Natural killer cell (primary cell): ENCODE data around the gene MED13L. TPM values are rescaled to one million over a fixed set of nuclear protein-coding genes. Genes with fewer than 3 reads are reported as not detected.

Experiments used
- ATAC-seq, 3 donors: fragments of 150-1000 bp in 2 of 3; fragments of 200-7000 bp in 1 of 3; cut with Tn5 transposase; 1 replicate in 1 of 3; 2 replicates in 2 of 3; pipeline ENCODE4 v1.10.0; 2021; ENCODE audit warnings: mild to moderate bottlenecking in 2 of 3, moderate library complexity in 2 of 3
- DNase-seq, 2 donors: peaks; one replicate each; pipeline versions ENCODE4 v3.0.0 to v3.0.0-alpha.2; 2013 to 2021; ENCODE audit warnings: mixed read lengths in 1 of 2
- H3K27ac ChIP-seq: one replicate; pipeline ENCODE4 v1.5.1; 2013; ENCODE audit warnings: mild to moderate bottlenecking, low read length
- H3K27me3 ChIP-seq: one replicate; pipeline ENCODE4 v1.6.1; 2013; ENCODE audit warnings: low read length; ENCODE audit not compliant: control insufficient read depth, insufficient read depth
- H3K36me3 ChIP-seq: one replicate; pipeline ENCODE4 v1.6.1; 2013; ENCODE audit warnings: low read length; ENCODE audit not compliant: control insufficient read depth, insufficient read depth
- H3K4me1 ChIP-seq: one replicate; pipeline ENCODE4 v1.6.1; 2013; ENCODE audit warnings: low read length; ENCODE audit not compliant: control insufficient read depth, insufficient read depth
- H3K4me3 ChIP-seq: one replicate; pipeline ENCODE4 v1.5.1; 2013; ENCODE audit warnings: low read length
- H3K9me3 ChIP-seq: one replicate; pipeline ENCODE4 v1.6.1; 2013; ENCODE audit warnings: low read length; ENCODE audit not compliant: control insufficient read depth, insufficient read depth
- H3K27ac Mint-ChIP-seq, 2 donors: one replicate each; pipeline ENCODE4 v1.8.0; 2022; ENCODE audit warnings: mild to moderate bottlenecking in 2 of 2, mixed read lengths in 2 of 2, moderate library complexity in 1 of 2
- H3K27me3 Mint-ChIP-seq, 2 donors: one replicate each; pipeline ENCODE4 v1.8.0; 2022; ENCODE audit warnings: low read depth in 2 of 2, mixed read lengths in 2 of 2
- H3K36me3 Mint-ChIP-seq: one replicate; pipeline ENCODE4 v1.8.0; 2022; ENCODE audit warnings: mixed read lengths
- H3K4me1 Mint-ChIP-seq, 2 donors: one replicate each; pipeline ENCODE4 v1.8.0; 2022; ENCODE audit warnings: mixed read lengths in 2 of 2
- H3K4me3 Mint-ChIP-seq: one replicate; pipeline ENCODE4 v1.8.0; 2022; ENCODE audit warnings: mild to moderate bottlenecking, moderate library complexity, mixed read lengths
- H3K9me3 Mint-ChIP-seq, 2 donors: one replicate each; pipeline ENCODE4 v1.8.0; 2022; ENCODE audit warnings: mixed read lengths in 2 of 2
- CTCF ChIP-seq: fragments of 200-600 bp; IDR thresholded peaks from one replicate; pipeline ENCODE4 v1.8.0; 2022; ENCODE audit warnings: antibody characterized with exemption
- WGBS: methylation state at CpG from one replicate; pipeline ENCODE4 v1.1.7; 2013; ENCODE audit warnings: missing lambda C conversion rate; ENCODE audit not compliant: insufficient coverage; 5-methylcytosine and 5-hydroxymethylcytosine counted together
- intact Hi-C: fragments of 100-400 bp; cut with micrococcal nuclease; formaldehyde crosslinking; loops from one replicate; pipeline ENCODE4 v1.14.2; 2022
- total RNA-seq, 4 donors: library from RNA; stranded (reverse); fragments of 120-200 nt in 1 of 4; gene quantifications; one replicate each; pipeline versions ENCODE4 v1.2.3 to v1.2.4, GENCODE V29; 2013 to 2022

The MED13L gene
- total RNA-seq, 3 donors from 2014 or later (not counting 1 experiment from before 2014, with no cell fraction given): 237 to 316 (median 240) TPM

- Histone ChIP-seq H3K36me3 (no peaks in the 10 kb centered on the region), H3K9me3 (no peaks in the 10 kb centered on the region), H3K4me1 (no peaks in the 10 kb centered on the region), H3K27ac (no peak overlapping the region), H3K27me3 (no peaks in the 10 kb centered on the region), H3K4me3 (no peak overlapping the region)
- Mint-ChIP-seq H3K27me3 (peaks cover 14 to 20% of the 10 kb centered on the region in 2 donors), H3K36me3 (no peaks in the 10 kb centered on the region), H3K4me3 (no peak overlapping the region), H3K4me1 (no peaks in the 10 kb centered on the region), H3K27ac (no peak overlapping the region), H3K9me3 (peaks cover 0 to 4% of the 10 kb centered on the region in 2 donors)
- ATAC-seq (no peak), DNase-seq (no peak)
- intact Hi-C loops: no loop called here
- 89% methylated on average over 2 of the region's 3 CpGs for WGBS
- no peak for TF ChIP-seq CTCF
Measured at GRCh38 chr12:116297224-116297834, 19.8 kb upstream of the MED13L start.

- intact Hi-C loops: no loop called here
- no peak overlapping the region for H3K4me3 ChIP-seq
- peaks cover 0 to 4% of the 10 kb centered on the region in 2 donors for H3K9me3 Mint-ChIP-seq
- H3K4me1 ChIP-seq: no peaks in the 10 kb centered on the region
- H3K36me3 ChIP-seq: no peaks in the 10 kb centered on the region
- peaks cover 10 to 20% of the 10 kb centered on the region in 2 donors for H3K27me3 Mint-ChIP-seq
- H3K4me3 Mint-ChIP-seq: no peak overlapping the region
- no peak overlapping the region for H3K27ac ChIP-seq
- H3K27me3 ChIP-seq: no peaks in the 10 kb centered on the region
- H3K36me3 Mint-ChIP-seq: no peaks in the 10 kb centered on the region
- no peak overlapping the region for H3K27ac Mint-ChIP-seq
- no peaks in the 10 kb centered on the region for H3K4me1 Mint-ChIP-seq
- no peak for DNase-seq
- TF ChIP-seq CTCF: no peak
- H3K9me3 ChIP-seq: no peaks in the 10 kb centered on the region
- 97% methylated on average over 3 of the region's 4 CpGs for WGBS
- ATAC-seq: no peak
Measured at GRCh38 chr12:116295327-116296263, 18.1 kb upstream of the MED13L start.

GRCh38 chr12:116294454-116295165, 17.1 kb upstream of the MED13L start:
- no peak for TF ChIP-seq CTCF
- Mint-ChIP-seq H3K36me3 (no peaks in the 10 kb centered on the region), H3K27ac (no peak overlapping the region), H3K4me1 (no peaks in the 10 kb centered on the region), H3K27me3 (peaks cover 10 to 20% of the 10 kb centered on the region in 2 donors), H3K9me3 (peaks cover 0 to 4% of the 10 kb centered on the region in 2 donors), H3K4me3 (no peak overlapping the region)
- Histone ChIP-seq H3K27ac (no peak overlapping the region), H3K4me1 (no peaks in the 10 kb centered on the region), H3K27me3 (no peaks in the 10 kb centered on the region), H3K36me3 (no peaks in the 10 kb centered on the region), H3K4me3 (no peak overlapping the region), H3K9me3 (no peaks in the 10 kb centered on the region)
- DNase-seq (no peak), ATAC-seq (no peak)
- intact Hi-C loops: no loop called here
- WGBS: 93% methylated on average over 2 of the region's 4 CpGs
